Suprapubic skin (tissue), 4 donors: ENCODE data around the gene SERPINB6.

Source experiments
- EP300 ChIP-seq: sonication (generic); formaldehyde crosslinking; IDR thresholded peaks from one replicate; pipeline ENCODE4 v1.6.1; 2017; ENCODE audit warnings: antibody characterized with exemption
- POLR2A ChIP-seq, 2 donors: fragments of 450-650 bp; IDR thresholded peaks; one replicate each; pipeline ENCODE4 v1.6.1; 2017; ENCODE audit warnings: antibody characterized with exemption in 2 of 2, mild to moderate bottlenecking in 2 of 2, moderate library complexity in 2 of 2
- POLR2AphosphoS5 ChIP-seq, 3 donors: sonication (generic); formaldehyde crosslinking; IDR thresholded peaks; one replicate each; pipeline ENCODE4 v1.6.1; 2017; ENCODE audit warnings: antibody characterized with exemption in 3 of 3
- TF ChIP-seq, protein P1 (sequence below), 2 donors: fragments of 200-600 bp in 1 of 2; fragments of 450-650 bp in 1 of 2; sonication (generic) in 1 of 2; IDR thresholded peaks; one replicate each; pipeline ENCODE4 v1.5.1; 2016 to 2019; ENCODE audit warnings: antibody characterized with exemption in 2 of 2, mild to moderate bottlenecking in 1 of 2, moderate library complexity in 1 of 2

DNA sequence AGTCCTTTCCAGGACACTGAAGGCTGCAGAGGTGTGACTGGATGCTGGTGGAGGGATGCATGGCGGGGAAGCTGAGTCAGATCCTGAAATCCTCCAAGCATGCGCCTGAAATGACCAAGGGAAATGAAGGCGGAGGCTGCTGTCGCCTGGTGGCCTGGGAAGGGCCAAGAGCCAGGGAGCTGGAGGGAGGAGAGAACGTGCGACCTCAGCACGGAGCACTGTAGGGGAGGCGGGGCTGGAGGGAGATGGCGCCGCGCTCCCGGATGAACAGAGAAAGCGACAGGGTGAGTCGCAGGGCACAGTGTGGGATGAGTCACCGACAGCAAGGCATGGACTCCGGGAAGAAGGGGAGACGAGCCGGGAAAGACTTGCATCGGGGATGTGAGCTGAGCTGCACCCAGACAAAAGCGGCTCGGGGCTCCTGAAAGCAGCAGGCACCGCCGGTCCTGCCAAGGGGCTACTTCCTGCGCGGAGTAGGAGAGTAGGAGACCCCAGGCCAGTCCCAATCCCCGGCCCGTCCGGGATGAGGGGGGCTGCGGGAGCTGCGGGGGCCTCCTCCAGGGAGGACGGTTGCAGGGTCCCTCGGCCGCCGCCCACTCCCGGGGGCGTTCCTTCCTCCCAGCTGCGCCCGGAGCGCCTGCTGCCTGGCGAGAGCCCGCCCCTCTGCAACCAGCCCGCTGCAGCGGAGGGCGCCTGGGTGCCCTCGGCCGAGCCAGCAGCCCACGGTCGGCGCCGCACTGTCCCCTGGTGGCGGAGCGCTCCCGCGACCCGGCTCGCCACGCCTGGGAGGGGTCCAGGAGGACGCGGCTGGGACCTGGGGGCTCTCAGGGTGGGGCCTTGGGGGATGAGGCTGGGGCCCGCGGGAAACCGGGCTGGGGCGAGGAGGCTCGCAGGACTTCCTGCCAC is 17.3 kb upstream of the SERPINB6 start:
- TF ChIP-seq, protein P1, sequence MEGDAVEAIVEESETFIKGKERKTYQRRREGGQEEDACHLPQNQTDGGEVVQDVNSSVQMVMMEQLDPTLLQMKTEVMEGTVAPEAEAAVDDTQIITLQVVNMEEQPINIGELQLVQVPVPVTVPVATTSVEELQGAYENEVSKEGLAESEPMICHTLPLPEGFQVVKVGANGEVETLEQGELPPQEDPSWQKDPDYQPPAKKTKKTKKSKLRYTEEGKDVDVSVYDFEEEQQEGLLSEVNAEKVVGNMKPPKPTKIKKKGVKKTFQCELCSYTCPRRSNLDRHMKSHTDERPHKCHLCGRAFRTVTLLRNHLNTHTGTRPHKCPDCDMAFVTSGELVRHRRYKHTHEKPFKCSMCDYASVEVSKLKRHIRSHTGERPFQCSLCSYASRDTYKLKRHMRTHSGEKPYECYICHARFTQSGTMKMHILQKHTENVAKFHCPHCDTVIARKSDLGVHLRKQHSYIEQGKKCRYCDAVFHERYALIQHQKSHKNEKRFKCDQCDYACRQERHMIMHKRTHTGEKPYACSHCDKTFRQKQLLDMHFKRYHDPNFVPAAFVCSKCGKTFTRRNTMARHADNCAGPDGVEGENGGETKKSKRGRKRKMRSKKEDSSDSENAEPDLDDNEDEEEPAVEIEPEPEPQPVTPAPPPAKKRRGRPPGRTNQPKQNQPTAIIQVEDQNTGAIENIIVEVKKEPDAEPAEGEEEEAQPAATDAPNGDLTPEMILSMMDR (IDR thresholded peaks at IDR 0.05): peak; percentile 73 to 90
- TF ChIP-seq POLR2AphosphoS5 (IDR thresholded peaks at IDR 0.05) (peak in 2 of 3 donors; percentile 10 to 52), EP300 (no peak), POLR2A (IDR thresholded peaks at IDR 0.05) (peak in 1 of 2 donors; percentile 23)
